ENCODE data around the gene FXN.
"Not testable (repeated sequence)": the region's sequence is repeated elsewhere in the genome, so short reads cannot be mapped to it uniquely, and the experiment has no call there.

Gene FXN

DNA sequence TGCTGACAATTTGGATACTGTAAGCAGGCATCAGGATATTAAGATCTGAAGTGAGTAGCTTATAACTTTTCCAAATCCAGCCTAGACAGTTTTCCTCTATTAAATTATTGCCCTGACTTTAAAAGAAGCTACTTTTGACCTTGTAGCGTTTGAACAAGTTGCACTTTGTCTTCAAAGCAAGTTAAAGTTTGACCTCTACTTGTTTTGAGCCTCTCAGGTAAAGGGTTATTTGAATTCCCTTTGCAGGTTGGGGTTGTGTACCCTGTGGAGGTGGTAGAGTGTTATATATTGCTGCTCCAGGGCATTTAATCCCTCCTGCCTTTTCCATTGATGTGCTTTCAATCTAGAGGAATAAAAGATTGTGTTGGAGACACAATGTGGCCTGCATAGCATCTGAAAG, 30.1 kb downstream of the FXN start:
- DNase-seq (ENCODE audit: low read depth, low spot score), result no peak

DNA sequence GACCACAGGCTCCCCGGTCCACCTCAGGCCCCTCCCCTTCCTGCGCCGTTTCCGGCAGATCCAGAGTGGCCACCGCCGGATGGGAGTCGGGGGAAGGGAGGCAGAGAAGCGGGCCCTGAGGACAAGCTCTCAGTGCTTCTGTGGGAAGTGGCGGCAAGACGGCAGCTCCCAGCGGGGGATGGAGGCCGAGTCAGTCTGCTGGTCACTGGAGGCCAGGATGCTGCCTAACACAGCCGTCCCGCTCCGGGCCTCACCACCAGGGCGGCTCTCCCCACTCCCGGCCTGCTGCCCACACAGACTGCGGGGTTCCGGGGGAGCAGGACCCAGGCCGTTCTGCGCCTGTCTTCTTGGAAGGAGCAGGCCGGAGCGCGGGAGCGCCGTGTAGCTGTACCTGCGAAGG, 31.4 kb downstream of the FXN start:
- peak; percentile 74 for DNase-seq (ENCODE audit: low read depth, low spot score)

- peak; percentile 42 for DNase-seq (ENCODE audit: low read depth, low spot score)
Measured at GRCh38 chr9:69070201-69070600, 34.6 kb downstream of the FXN start.

DNA sequence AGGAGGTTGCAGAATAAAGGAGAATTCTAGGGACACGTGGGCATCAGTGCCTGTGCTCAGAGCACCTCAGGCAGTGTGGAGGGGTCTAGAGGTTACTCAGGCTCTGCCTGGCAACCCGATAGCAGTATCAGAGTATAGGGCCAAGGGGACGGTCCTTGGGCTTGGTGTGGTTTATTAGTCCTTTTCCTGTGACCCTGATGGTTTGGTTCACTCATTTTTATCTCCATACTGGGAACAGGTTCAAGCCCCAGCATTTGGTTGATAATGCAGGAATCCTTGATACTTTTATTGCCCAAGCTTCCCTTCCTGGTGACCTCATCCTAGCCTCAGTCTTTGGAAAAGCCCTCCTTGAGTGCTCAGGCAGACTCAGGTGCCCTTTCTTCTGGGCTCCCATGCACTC, 35.5 kb downstream of the FXN start:
- no peak for DNase-seq (ENCODE audit: low read depth, low spot score)

DNA sequence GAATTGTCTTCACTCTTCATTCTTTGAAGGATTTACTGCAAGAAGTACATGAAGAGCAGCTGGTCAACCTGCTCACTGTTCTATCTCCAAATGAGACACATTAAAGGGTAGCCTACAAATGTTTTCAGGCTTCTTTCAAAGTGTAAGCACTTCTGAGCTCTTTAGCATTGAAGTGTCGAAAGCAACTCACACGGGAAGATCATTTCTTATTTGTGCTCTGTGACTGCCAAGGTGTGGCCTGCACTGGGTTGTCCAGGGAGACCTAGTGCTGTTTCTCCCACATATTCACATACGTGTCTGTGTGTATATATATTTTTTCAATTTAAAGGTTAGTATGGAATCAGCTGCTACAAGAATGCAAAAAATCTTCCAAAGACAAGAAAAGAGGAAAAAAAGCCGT, 37.6 kb downstream of the FXN start:
- no peak for DNase-seq (ENCODE audit: low read depth, low spot score)

GRCh38 chr9:69074801-69075200, 39.2 kb downstream of the FXN start:
- no peak for DNase-seq (ENCODE audit: low read depth, low spot score)

- DNase-seq (ENCODE audit: low read depth, low spot score), result no peak
Measured at GRCh38 chr9:69076550-69076949, 41.0 kb downstream of the FXN start.

GRCh38 chr9:69078069-69078468, 42.5 kb downstream of the FXN start:
- DNase-seq (ENCODE audit: low read depth, low spot score), result no peak

GRCh38 chr9:69078581-69078980, 43.0 kb downstream of the FXN start:
- no peak for DNase-seq (ENCODE audit: low read depth, low spot score)

GRCh38 chr9:69079186-69079585, 43.6 kb downstream of the FXN start:
- DNase-seq (ENCODE audit: low read depth, low spot score), result no peak

DNA sequence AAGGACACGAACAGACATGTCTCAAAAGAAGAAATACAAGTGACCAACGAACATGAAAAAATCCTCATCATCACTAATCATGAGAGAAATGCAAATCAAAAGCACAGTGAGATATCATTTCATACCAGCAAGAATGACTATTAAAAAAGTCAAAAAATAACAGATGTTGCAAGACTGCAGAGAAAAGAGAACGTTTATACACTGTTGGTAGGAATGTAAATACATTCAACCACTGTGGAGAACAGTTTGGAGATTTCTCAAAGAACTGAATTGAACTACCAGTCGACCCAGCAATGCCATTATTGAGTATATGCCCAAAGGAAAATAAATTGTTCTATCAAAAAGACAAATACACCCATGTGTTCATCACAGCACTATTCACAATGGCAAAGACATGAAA, 45.7 kb downstream of the FXN start:
- no peak for DNase-seq (ENCODE audit: low read depth, low spot score)

DNA sequence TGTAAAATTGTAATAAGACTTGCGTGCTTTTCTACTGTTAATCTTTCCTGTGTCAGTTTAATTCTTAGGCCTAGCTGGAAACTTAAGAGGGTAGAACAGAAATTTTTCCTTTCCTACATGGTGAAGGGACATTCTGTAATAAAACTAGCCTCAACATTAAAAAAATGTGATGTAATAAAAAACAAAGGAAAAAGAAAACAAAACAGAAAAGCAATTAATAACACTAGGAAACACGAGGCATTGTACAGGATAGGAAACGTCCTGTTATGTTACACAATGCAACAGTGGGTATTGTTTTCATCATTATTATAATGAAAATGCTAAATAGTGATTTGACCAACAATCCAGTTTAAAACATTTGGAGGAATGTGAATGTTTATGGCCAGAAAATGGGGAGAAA, 47.8 kb downstream of the FXN start:
- DNase-seq (ENCODE audit: low read depth, low spot score), result no peak

- DNase-seq (ENCODE audit: low read depth, low spot score), result peak; percentile 30
Measured at GRCh38 chr9:69085569-69086283, 50.2 kb downstream of the FXN start.

GRCh38 chr9:69086312-69086711, 50.8 kb downstream of the FXN start:
- DNase-seq (ENCODE audit: low read depth, low spot score), result peak; percentile 16

- DNase-seq (ENCODE audit: low read depth, low spot score), result no peak
Measured at GRCh38 chr9:69086769-69087168, 51.2 kb downstream of the FXN start.

GRCh38 chr9:69089082-69089481, 53.5 kb downstream of the FXN start:
- DNase-seq (ENCODE audit: low read depth, low spot score), result no peak

DNA sequence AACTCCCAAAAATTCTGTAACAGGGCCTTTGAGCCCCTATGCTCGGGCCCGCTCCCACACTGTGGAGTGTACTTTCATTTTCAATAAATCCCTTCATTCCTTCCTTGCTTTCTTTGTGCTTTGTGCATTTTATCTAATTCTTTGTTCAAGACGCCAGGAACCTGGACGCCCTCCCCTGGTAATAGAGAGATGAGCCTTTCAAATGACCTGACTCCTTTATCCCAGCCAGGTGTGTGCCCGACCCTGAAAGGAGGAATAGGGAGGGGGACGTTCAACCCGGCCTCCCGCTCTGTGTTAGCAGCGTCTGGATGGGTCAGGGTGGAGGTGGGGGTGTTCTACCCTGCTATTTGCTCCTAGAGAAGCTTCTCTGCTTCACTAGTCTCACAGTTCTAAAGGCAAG, 53.9 kb downstream of the FXN start:
- DNase-seq (ENCODE audit: low read depth, low spot score), result peak; percentile 55

DNA sequence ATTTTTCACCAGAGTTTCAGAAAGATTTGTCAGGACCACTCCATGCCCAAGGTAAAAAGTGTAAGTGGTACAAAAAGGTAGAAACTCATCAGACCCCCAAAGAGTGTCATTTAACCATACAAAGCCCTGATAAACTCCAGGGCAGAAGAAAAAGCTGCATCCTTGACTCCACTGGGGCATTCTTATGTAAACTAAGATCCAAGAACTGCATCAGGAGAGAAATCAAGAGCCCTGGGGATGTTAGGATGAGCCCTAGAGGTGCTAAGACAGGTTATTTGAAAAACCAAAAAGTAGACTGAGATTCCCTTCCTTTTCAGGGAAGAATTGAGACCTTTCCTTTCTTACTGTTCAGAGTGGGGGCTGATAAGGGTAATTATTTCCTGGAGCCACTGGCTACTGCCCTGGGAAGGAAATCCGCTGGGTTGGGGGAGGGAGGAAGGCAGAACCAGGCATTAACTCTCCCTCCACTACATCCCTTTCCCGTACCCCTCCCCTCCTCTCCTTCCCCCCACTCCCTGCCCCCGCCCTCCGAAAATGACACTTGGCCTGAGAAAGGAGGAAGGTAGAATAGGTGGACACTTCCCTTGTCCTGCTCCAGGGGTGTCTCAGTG, 54.7 kb downstream of the FXN start:
- DNase-seq (ENCODE audit: low read depth, low spot score), result peak; percentile 58

DNA sequence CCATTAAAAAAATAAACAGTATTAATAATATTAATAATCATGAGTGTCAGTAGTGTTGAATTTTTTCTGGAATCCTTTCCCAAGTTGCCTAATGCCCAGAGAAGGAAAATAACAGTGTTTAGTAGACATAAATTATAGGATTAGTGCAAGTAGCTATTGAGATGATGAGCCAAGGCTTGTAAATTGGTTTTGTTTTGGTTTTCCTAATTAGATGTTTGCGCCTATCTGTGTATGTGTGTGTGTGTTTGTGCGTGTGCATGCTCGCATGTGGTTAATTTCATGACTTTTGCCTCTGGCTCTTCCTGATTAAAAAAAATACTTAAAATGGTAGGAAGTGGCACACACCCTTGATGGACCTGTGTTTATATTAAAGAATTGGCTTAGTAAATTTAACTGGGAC, 55.4 kb downstream of the FXN start:
- no peak for DNase-seq (ENCODE audit: low read depth, low spot score)

GRCh38 chr9:69093471-69094103, 58.0 kb downstream of the FXN start:
- DNase-seq (ENCODE audit: low read depth, low spot score), result no peak

GRCh38 chr9:69094361-69095135, 59.0 kb downstream of the FXN start:
- DNase-seq (ENCODE audit: low read depth, low spot score), result not testable (repeated sequence)

GRCh38 chr9:69097064-69097463, 61.5 kb downstream of the FXN start:
- DNase-seq (ENCODE audit: low read depth, low spot score), result no peak
